Measurements from ENCODE around the gene RANBP2. TPM values are rescaled to one million over a fixed set of nuclear protein-coding genes. Genes with fewer than 3 reads are reported as not detected.
"Not testable (repeated sequence)": the region's sequence is repeated elsewhere in the genome, so short reads cannot be mapped to it uniquely, and the experiment has no call there.

The RANBP2 gene
- polyA plus RNA-seq (2013, experiment 1 of 2), result 35.6 TPM
- 34.0 TPM for polyA plus RNA-seq (2013, experiment 2 of 2)

GRCh38 chr2:108719149-108720044, at the start of gene RANBP2:
Gene RANBP2 (plus strand): TSS chr2:108719482. CDS start chr2:108719607, 125 bp downstream.
- no CpG with 5 or more reads among the region's 97 CpGs for whole genome bisulfite sequencing (ENCODE audit: extremely low coverage, insufficient coverage, low lambda C conversion rate)
- Histone ChIP-seq H3K27me3 (ENCODE audit: insufficient read depth, low read length, poor library complexity) (no peaks in the 10 kb centered on the region), H3K23ac (ENCODE audit: low read length) (no peak within 1 kb of the TSS), H4K8ac (ENCODE audit: low read depth, low read length) (peak within 1 kb of the TSS; percentile 93), H3K36me3 (ENCODE audit: control insufficient read depth, insufficient read depth, low read length) (no peaks in the 10 kb centered on the region), H2BK15ac (replicated peaks; ENCODE audit: low read depth) (no peak within 1 kb of the TSS), H3K4ac (ENCODE audit: low read depth, low read length) (peak within 1 kb of the TSS; percentile 66), H3K9ac (ENCODE audit: low read length) (peak within 1 kb of the TSS; percentile 96), H4K5ac (ENCODE audit: low read length) (peak within 1 kb of the TSS; percentile 97), H2AK5ac (ENCODE audit: low read length) (no peak within 1 kb of the TSS), H3K79me1 (ENCODE audit: low read length) (no peaks in the 10 kb centered on the region), H3K4me1 (ENCODE audit: control insufficient read depth, low read depth, low read length) (no peaks in the 10 kb centered on the region), H3K4me3 (ENCODE audit: low read length) (peak within 1 kb of the TSS; percentile 87), H3K27ac (ENCODE audit: low read depth, low read length) (peak within 1 kb of the TSS; percentile 90), H3K56ac (ENCODE audit: low read length) (peak within 1 kb of the TSS; percentile 100), H2BK120ac (ENCODE audit: low read depth, low read length) (no peak within 1 kb of the TSS), H2BK5ac (ENCODE audit: low read length) (peak within 1 kb of the TSS; percentile 80), H3K79me2 (ENCODE audit: control insufficient read depth, insufficient read depth, low read length) (peaks cover 19% of the 10 kb centered on the region), H3K18ac (ENCODE audit: low read length) (peak within 1 kb of the TSS; percentile 69), H3K4me2 (ENCODE audit: low read length) (peak within 1 kb of the TSS; percentile 80)
- peak; percentile 99 for DNase-seq

DNA sequence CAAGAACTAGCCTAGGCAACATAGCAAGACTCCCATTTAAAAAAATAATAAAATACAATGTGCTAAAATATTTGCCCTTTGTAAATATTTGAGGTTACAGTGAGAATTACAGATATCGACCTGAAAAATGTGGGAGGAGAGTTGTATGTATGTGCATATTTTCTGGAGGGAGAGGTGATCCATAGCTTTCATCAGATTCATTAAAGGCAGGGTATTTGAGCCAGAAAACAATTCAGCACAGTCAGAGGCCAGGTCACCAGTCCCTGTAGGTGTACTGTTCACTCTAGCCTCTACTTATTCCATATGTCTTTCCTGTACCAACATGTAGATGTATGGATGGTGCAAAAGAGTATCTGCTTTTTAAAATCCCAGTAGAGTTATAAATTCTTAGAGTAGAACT, 49.0 kb upstream of the RANBP2 start:
- not testable (repeated sequence) for H2BK5ac ChIP-seq (ENCODE audit: low read length); H3K4me1 ChIP-seq (ENCODE audit: control insufficient read depth, low read depth, low read length); H2BK120ac ChIP-seq (ENCODE audit: low read depth, low read length); H4K5ac ChIP-seq (ENCODE audit: low read length); H2AK5ac ChIP-seq (ENCODE audit: low read length); H3K27ac ChIP-seq (ENCODE audit: low read depth, low read length); DNase-seq; H3K9ac ChIP-seq (ENCODE audit: low read length); H3K4ac ChIP-seq (ENCODE audit: low read depth, low read length); H3K27me3 ChIP-seq (ENCODE audit: insufficient read depth, low read length, poor library complexity); H2BK15ac ChIP-seq (replicated peaks; ENCODE audit: low read depth); H3K79me2 ChIP-seq (ENCODE audit: control insufficient read depth, insufficient read depth, low read length); H3K56ac ChIP-seq (ENCODE audit: low read length); H4K8ac ChIP-seq (ENCODE audit: low read depth, low read length); H3K4me3 ChIP-seq (ENCODE audit: low read length); H3K18ac ChIP-seq (ENCODE audit: low read length); H3K4me2 ChIP-seq (ENCODE audit: low read length); H3K79me1 ChIP-seq (ENCODE audit: low read length); H3K23ac ChIP-seq (ENCODE audit: low read length); H3K36me3 ChIP-seq (ENCODE audit: control insufficient read depth, insufficient read depth, low read length)
- WGBS (ENCODE audit: extremely low coverage, insufficient coverage, low lambda C conversion rate), result no CpG with 5 or more reads among the region's 1 CpG

DNA sequence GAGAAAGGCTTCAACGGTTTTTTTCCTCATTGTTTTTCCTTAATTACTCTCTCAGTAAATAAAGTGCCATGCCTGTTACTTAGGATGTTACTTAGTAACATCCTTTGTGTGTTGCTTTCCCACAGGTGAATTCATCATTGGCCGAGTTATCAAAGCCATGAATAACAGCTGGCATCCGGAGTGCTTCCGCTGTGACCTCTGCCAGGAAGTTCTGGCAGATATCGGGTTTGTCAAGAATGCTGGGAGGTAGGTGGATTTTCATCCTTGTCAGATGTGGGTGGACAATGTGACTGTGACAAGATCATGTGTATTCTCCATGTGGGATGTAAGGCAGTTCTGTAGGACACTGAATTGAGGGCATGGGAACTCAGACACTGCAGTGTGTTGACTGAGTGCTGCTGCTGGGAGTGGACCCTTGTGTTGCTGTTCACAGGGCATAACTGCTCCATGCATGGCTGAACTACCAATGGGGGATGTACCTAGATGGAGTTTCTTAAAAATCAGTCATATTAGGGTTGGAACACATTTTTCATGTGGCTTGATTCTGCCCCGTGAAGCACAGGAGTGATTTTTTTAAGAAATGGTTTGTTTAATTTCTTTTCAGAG, 47.0 kb upstream of the RANBP2 start:
- H3K23ac ChIP-seq (ENCODE audit: low read length); H2BK120ac ChIP-seq (ENCODE audit: low read depth, low read length); H4K8ac ChIP-seq (ENCODE audit: low read depth, low read length); H3K36me3 ChIP-seq (ENCODE audit: control insufficient read depth, insufficient read depth, low read length); H2BK5ac ChIP-seq (ENCODE audit: low read length); H3K9ac ChIP-seq (ENCODE audit: low read length); H3K4me3 ChIP-seq (ENCODE audit: low read length); H3K4me2 ChIP-seq (ENCODE audit: low read length); H3K27me3 ChIP-seq (ENCODE audit: insufficient read depth, low read length, poor library complexity); H3K79me1 ChIP-seq (ENCODE audit: low read length); H3K18ac ChIP-seq (ENCODE audit: low read length); H3K4ac ChIP-seq (ENCODE audit: low read depth, low read length); H2AK5ac ChIP-seq (ENCODE audit: low read length); H3K56ac ChIP-seq (ENCODE audit: low read length); H4K5ac ChIP-seq (ENCODE audit: low read length); DNase-seq; H3K79me2 ChIP-seq (ENCODE audit: control insufficient read depth, insufficient read depth, low read length); H3K4me1 ChIP-seq (ENCODE audit: control insufficient read depth, low read depth, low read length); H2BK15ac ChIP-seq (replicated peaks; ENCODE audit: low read depth); H3K27ac ChIP-seq (ENCODE audit: low read depth, low read length): not testable (repeated sequence)
- WGBS (ENCODE audit: extremely low coverage, insufficient coverage, low lambda C conversion rate), result no CpG with 5 or more reads among the region's 6 CpGs

DNA sequence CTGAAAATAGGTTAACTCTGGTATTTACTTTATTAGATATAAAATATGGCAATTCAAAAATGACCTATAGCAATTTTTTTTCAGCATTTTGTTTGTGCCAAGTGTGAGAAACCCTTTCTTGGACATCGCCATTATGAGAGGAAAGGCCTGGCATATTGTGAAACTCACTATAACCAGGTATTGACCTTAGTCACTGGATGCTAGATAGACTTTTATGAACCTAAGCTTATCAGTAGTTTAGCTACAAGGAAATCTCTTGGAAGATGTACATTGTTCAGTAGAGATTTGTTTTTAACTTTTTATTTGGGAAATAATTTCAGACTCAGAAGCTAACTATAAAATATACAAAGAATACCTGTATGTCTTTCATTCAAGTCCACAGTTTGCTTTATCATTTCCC, 42.8 kb upstream of the RANBP2 start:
- H3K79me2 ChIP-seq (ENCODE audit: control insufficient read depth, insufficient read depth, low read length); H4K5ac ChIP-seq (ENCODE audit: low read length); H2BK15ac ChIP-seq (replicated peaks; ENCODE audit: low read depth); H3K4me2 ChIP-seq (ENCODE audit: low read length); H2BK5ac ChIP-seq (ENCODE audit: low read length); H3K79me1 ChIP-seq (ENCODE audit: low read length); H3K4ac ChIP-seq (ENCODE audit: low read depth, low read length); H3K36me3 ChIP-seq (ENCODE audit: control insufficient read depth, insufficient read depth, low read length); H2BK120ac ChIP-seq (ENCODE audit: low read depth, low read length); H3K27me3 ChIP-seq (ENCODE audit: insufficient read depth, low read length, poor library complexity); DNase-seq; H3K4me1 ChIP-seq (ENCODE audit: control insufficient read depth, low read depth, low read length); H3K4me3 ChIP-seq (ENCODE audit: low read length); H3K9ac ChIP-seq (ENCODE audit: low read length); H2AK5ac ChIP-seq (ENCODE audit: low read length); H3K23ac ChIP-seq (ENCODE audit: low read length); H3K27ac ChIP-seq (ENCODE audit: low read depth, low read length); H3K56ac ChIP-seq (ENCODE audit: low read length); H4K8ac ChIP-seq (ENCODE audit: low read depth, low read length); H3K18ac ChIP-seq (ENCODE audit: low read length): not testable (repeated sequence)
- WGBS (ENCODE audit: extremely low coverage, insufficient coverage, low lambda C conversion rate), result no CpG with 5 or more reads among the region's 1 CpG

DNA sequence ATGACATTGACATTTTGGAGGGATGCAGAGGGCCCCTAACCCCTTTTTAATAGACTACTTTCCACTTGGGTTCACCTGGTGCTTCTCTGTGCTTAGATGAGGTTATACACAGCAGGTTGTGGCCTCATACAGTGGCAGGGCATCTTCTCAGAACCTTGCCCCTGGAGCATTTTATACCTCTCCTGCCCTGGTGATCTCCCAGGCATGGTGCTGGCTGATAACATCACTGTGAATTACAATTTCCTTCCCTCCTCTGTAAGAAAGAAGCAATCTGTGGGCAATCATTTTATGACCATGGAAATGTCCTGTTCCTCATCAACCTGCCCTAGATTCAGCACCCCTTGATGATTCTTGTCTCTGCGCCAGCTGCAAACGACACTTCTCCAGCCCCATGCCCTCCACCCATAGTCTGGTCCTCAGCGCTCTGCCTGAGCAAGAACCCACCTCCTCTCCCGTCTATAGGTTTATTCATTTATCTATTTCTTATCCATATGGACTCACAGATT, 42.0 kb upstream of the RANBP2 start:
- not testable (repeated sequence) for H3K27me3 ChIP-seq (ENCODE audit: insufficient read depth, low read length, poor library complexity); H3K79me1 ChIP-seq (ENCODE audit: low read length); H3K79me2 ChIP-seq (ENCODE audit: control insufficient read depth, insufficient read depth, low read length); DNase-seq; H2AK5ac ChIP-seq (ENCODE audit: low read length); H3K23ac ChIP-seq (ENCODE audit: low read length); H4K5ac ChIP-seq (ENCODE audit: low read length); H3K56ac ChIP-seq (ENCODE audit: low read length); H2BK15ac ChIP-seq (replicated peaks; ENCODE audit: low read depth); H3K27ac ChIP-seq (ENCODE audit: low read depth, low read length); H3K4me2 ChIP-seq (ENCODE audit: low read length); H3K36me3 ChIP-seq (ENCODE audit: control insufficient read depth, insufficient read depth, low read length); H3K18ac ChIP-seq (ENCODE audit: low read length); H3K4ac ChIP-seq (ENCODE audit: low read depth, low read length); H4K8ac ChIP-seq (ENCODE audit: low read depth, low read length); H2BK5ac ChIP-seq (ENCODE audit: low read length); H2BK120ac ChIP-seq (ENCODE audit: low read depth, low read length); H3K4me3 ChIP-seq (ENCODE audit: low read length); H3K4me1 ChIP-seq (ENCODE audit: control insufficient read depth, low read depth, low read length); H3K9ac ChIP-seq (ENCODE audit: low read length)
- WGBS (ENCODE audit: extremely low coverage, insufficient coverage, low lambda C conversion rate), result no CpG with 5 or more reads among the region's 4 CpGs

All from mesendoderm (in vitro differentiated cells).